Parathyroid adenoma (tissue), 2 donors: ENCODE results near the gene EIF4ENIF1.

Experiments
- H2AFZ ChIP-seq: fragments of 300-600 bp; sonication (generic); one replicate; pipeline ENCODE4 v1.7.0; 2017; ENCODE audit warnings: antibody characterized with exemption, mild to moderate bottlenecking
- H3K27ac ChIP-seq: fragments of 300-600 bp; sonication (generic); one replicate; pipeline ENCODE4 v1.7.0; 2017
- H3K27me3 ChIP-seq: fragments of 300-600 bp; sonication (generic); one replicate; pipeline ENCODE4 v1.7.0; 2017; ENCODE audit warnings: low read length; ENCODE audit not compliant: control insufficient read depth, insufficient read depth
- H3K36me3 ChIP-seq: fragments of 300-600 bp; sonication (generic); one replicate; pipeline ENCODE4 v1.7.0; 2017; ENCODE audit warnings: low read length; ENCODE audit not compliant: control insufficient read depth, insufficient read depth
- H3K4me1 ChIP-seq: fragments of 300-600 bp; sonication (generic); one replicate; pipeline ENCODE4 v1.7.0; 2017; ENCODE audit warnings: control low read depth
- H3K4me2 ChIP-seq: fragments of 300-600 bp; sonication (generic); one replicate; pipeline ENCODE4 v1.7.0; 2017; ENCODE audit warnings: low read length
- H3K4me3 ChIP-seq: fragments of 300-600 bp; sonication (generic); one replicate; pipeline ENCODE4 v1.7.0; 2017; ENCODE audit warnings: low read depth, low read length
- H3K79me2 ChIP-seq: fragments of 300-600 bp; sonication (generic); one replicate; pipeline ENCODE4 v1.7.0; 2017; ENCODE audit warnings: control low read depth
- H3K9ac ChIP-seq: fragments of 300-600 bp; sonication (generic); one replicate; pipeline ENCODE4 v1.7.0; 2017; ENCODE audit warnings: mild to moderate bottlenecking
- H3K9me3 ChIP-seq: fragments of 300-600 bp; sonication (generic); one replicate; pipeline ENCODE4 v1.7.0; 2017; ENCODE audit warnings: low read length; ENCODE audit not compliant: control insufficient read depth
- CTCF ChIP-seq: fragments of 300-600 bp; sonication (generic); IDR thresholded peaks from one replicate; pipeline ENCODE4 v1.7.0; 2017; ENCODE audit warnings: antibody characterized with exemption, mild to moderate bottlenecking
- donor health status: primary hyperparathyroidism.

EIF4ENIF1 gene

GRCh38 chr22:31446767-31447166, 42.9 kb downstream of the EIF4ENIF1 start:
- Histone ChIP-seq H3K79me2 (no peaks in the 10 kb centered on the region), H3K9me3 (no peaks in the 10 kb centered on the region), H3K36me3 (no peaks in the 10 kb centered on the region), H3K27me3 (no peaks in the 10 kb centered on the region), H2AFZ (no peak overlapping the region), H3K4me1 (peaks cover 10% of the 10 kb centered on the region), H3K27ac (no peak overlapping the region), H3K4me2 (peak overlapping the region; percentile 7), H3K4me3 (no peak overlapping the region), H3K9ac (no peak overlapping the region)
- TF ChIP-seq CTCF, result no peak

GRCh38 chr22:31446208-31446607, 43.4 kb downstream of the EIF4ENIF1 start:
- no peak overlapping the region for H3K4me3 ChIP-seq
- no peak overlapping the region for H3K27ac ChIP-seq
- no peak for TF ChIP-seq CTCF
- no peak overlapping the region for H3K4me2 ChIP-seq
- no peak overlapping the region for H2AFZ ChIP-seq
- H3K79me2 ChIP-seq, result no peaks in the 10 kb centered on the region
- no peaks in the 10 kb centered on the region for H3K9me3 ChIP-seq
- H3K36me3 ChIP-seq, result no peaks in the 10 kb centered on the region
- no peak overlapping the region for H3K9ac ChIP-seq
- no peaks in the 10 kb centered on the region for H3K27me3 ChIP-seq
- H3K4me1 ChIP-seq, result peaks cover 10% of the 10 kb centered on the region

- no peaks in the 10 kb centered on the region for H3K36me3 ChIP-seq
- H2AFZ ChIP-seq, result no peak overlapping the region
- no peaks in the 10 kb centered on the region for H3K27me3 ChIP-seq
- TF ChIP-seq CTCF, result no peak
- no peaks in the 10 kb centered on the region for H3K79me2 ChIP-seq
- no peak overlapping the region for H3K27ac ChIP-seq
- H3K4me3 ChIP-seq, result no peak overlapping the region
- H3K4me1 ChIP-seq, result peaks cover 10% of the 10 kb centered on the region
- no peak overlapping the region for H3K9ac ChIP-seq
- no peak overlapping the region for H3K4me2 ChIP-seq
- no peaks in the 10 kb centered on the region for H3K9me3 ChIP-seq
Measured at GRCh38 chr22:31445642-31446041, 44.0 kb downstream of the EIF4ENIF1 start.

GRCh38 chr22:31443516-31443915, 46.1 kb downstream of the EIF4ENIF1 start:
- Histone ChIP-seq H3K36me3 (no peaks in the 10 kb centered on the region), H3K4me3 (no peak overlapping the region), H3K4me2 (peak overlapping the region; percentile 33), H3K9ac (no peak overlapping the region), H3K79me2 (no peaks in the 10 kb centered on the region), H3K4me1 (peaks cover 10% of the 10 kb centered on the region), H3K9me3 (no peaks in the 10 kb centered on the region), H3K27me3 (no peaks in the 10 kb centered on the region), H2AFZ (no peak overlapping the region), H3K27ac (no peak overlapping the region)
- no peak for TF ChIP-seq CTCF

GRCh38 chr22:31442768-31443489, 46.7 kb downstream of the EIF4ENIF1 start:
- H3K27ac ChIP-seq, result no peak overlapping the region
- H3K9me3 ChIP-seq, result no peaks in the 10 kb centered on the region
- H3K4me1 ChIP-seq, result peaks cover 10% of the 10 kb centered on the region
- H3K9ac ChIP-seq, result no peak overlapping the region
- H3K27me3 ChIP-seq, result no peaks in the 10 kb centered on the region
- peak overlapping the region; percentile 33 for H3K4me2 ChIP-seq
- no peaks in the 10 kb centered on the region for H3K79me2 ChIP-seq
- no peak overlapping the region for H2AFZ ChIP-seq
- no peak for TF ChIP-seq CTCF
- H3K4me3 ChIP-seq, result no peak overlapping the region
- no peaks in the 10 kb centered on the region for H3K36me3 ChIP-seq
